ENCODE results near the gene ABCB11. TPM values are rescaled to one million over a fixed set of nuclear protein-coding genes. Genes with fewer than 3 reads are reported as not detected.

ABCB11 gene
- total and polyA plus RNA-seq, 9 of the 15 experiments (the other 6 are each of a cell fraction or from before 2014, with no cell fraction given): 0.04 to 0.51 (median 0.10) TPM; not detected in 1

DNA sequence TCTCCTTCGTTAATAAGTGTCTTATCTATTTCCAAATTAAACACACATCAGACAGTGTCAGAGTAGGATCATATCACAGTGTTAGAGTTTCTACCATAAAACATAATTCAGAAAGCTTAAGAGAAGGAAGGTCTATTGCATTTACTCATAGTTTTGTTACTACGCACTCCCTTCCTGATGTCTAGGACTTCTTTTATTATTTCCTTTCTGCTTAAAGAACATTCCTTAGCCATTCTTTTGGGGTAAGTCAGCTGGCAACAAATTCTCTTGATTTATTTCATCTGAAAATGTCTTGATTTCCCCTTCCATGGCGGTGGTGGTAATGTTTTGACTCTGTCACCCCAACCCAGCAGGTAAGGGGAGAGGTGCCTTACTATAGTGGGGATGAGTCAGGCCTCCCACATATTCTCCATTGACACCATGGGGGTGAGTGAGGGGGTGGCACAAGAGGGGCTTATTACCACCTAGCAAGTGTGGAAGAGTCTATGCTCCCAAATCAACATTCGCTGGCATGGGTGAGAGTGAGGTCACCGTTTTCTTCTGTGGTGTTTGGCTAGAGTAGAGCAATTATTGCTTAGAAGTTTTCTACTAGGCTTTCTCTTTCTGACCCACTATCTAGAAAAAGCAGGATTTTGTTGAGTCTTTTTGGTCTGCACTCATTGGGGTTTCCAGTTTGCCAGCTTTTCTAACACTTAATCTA, 29.9 kb downstream of the ABCB11 start:
- POLR2A ChIA-PET: interaction anchor here (0.7 to 1.2 kb wide), 2 partner anchors 9 to 110 kb away, joined by 3 read pairs; no protein-coding TSS in a partner anchor
- DNase-seq (ENCODE audit: extremely low read depth in 1 of 4, low spot score in 3 of 4) (no peak), FAIRE-seq (no peak), ATAC-seq (no peak)
- H3K79me2 ChIP-seq (ENCODE audit: control insufficient read depth, insufficient read depth, low read length): no peaks in the 10 kb centered on the region
- no peaks in the 10 kb centered on the region for H3K27me3 ChIP-seq (ENCODE audit: control insufficient read depth in 2 of 2, insufficient read depth in 2 of 2, low read length in 2 of 2)
- H3K4me3 ChIP-seq: no peak overlapping the region
- 84% methylated on average over 5 of the region's 5 CpGs for WGBS (ENCODE audit: insufficient coverage, low coverage, missing lambda C conversion rate)
- H3K4me2 ChIP-seq (ENCODE audit: insufficient read depth, low read length): no peak overlapping the region
- BruUV-seq (replicated peaks): no TSS peak
- no peaks in the 10 kb centered on the region for H3K9me1 ChIP-seq (ENCODE audit: control insufficient read depth, insufficient read depth, low read length)
- intact Hi-C loops (cut with micrococcal nuclease) (no loop called here), in situ Hi-C loops (cut with MboI) (no loop called here)
- H3K36me3 ChIP-seq (ENCODE audit: control insufficient read depth, insufficient read depth, low read length): no peaks in the 10 kb centered on the region
- peaks cover 0 to 25% of the 10 kb centered on the region in 2 experiments; a peak in 4 of 5 replicates for H3K4me1 ChIP-seq (replicated peaks in 1 of 2; ENCODE audit: control insufficient read depth in 2 of 2, insufficient read depth in 2 of 2, low read length in 2 of 2)
- H2AFZ ChIP-seq (ENCODE audit: low read depth, low read length): no peak overlapping the region
- H3K9me3 ChIP-seq (replicated peaks; ENCODE audit: control insufficient read depth, insufficient read depth, low read depth, low read length): no peaks in the 10 kb centered on the region
- TF ChIP-seq ZKSCAN8 (CRISPR knock-in tag; IDR thresholded peaks at IDR 0.05): no peak
- TF ChIP-seq RAD21 (CRISPR knock-in tag; conservative IDR thresholded peaks at IDR 0.05 in 1 of 2, IDR thresholded peaks at IDR 0.05 in 1 of 2): no peak
- TF ChIP-seq HMGN3 (IDR thresholded peaks at IDR 0.05; ENCODE audit: borderline replicate concordance, extremely low read depth, insufficient read length, low read depth, low read length): no peak
- no peak for TF ChIP-seq NCOA4 (IDR thresholded peaks at IDR 0.05; ENCODE audit: partially characterized antibody)
- no peak for TF ChIP-seq NCOA6 (IDR thresholded peaks at IDR 0.05)
- TF ChIP-seq BRCA1 (IDR thresholded peaks at IDR 0.05): no peak
- TF ChIP-seq BRCA1 (CRISPR knock-in tag; IDR thresholded peaks at IDR 0.05): no peak
- TF ChIP-seq SRSF9 (IDR thresholded peaks at IDR 0.05; ENCODE audit: borderline replicate concordance, low read depth, low read length): no peak
- TF ChIP-seq TOE1 (IDR thresholded peaks at IDR 0.05; ENCODE audit: borderline replicate concordance): no peak
- no peak for TF ChIP-seq TOE1 (CRISPR knock-in tag; IDR thresholded peaks at IDR 0.05; ENCODE audit: borderline replicate concordance, low read depth)
- no peak for TF ChIP-seq PHB (CRISPR knock-in tag; IDR thresholded peaks at IDR 0.05)
- no peak overlapping the region for H3K9ac ChIP-seq (ENCODE audit: insufficient read depth in 1 of 2, low read depth in 2 of 2, low read length in 2 of 2)
- no peak overlapping the region for H3K27ac ChIP-seq (ENCODE audit: extremely low read depth, low read depth, low read length)
- CTCF ChIA-PET (ENCODE audit: low intra/inter-chr PET ratio): no interaction called here
- no peaks in the 10 kb centered on the region for H4K20me1 ChIP-seq (replicated peaks; ENCODE audit: control insufficient read depth, insufficient read depth, low read length)
